Vagina (tissue), 2 donors: ENCODE data around the gene MERTK. TPM values are rescaled to one million over a fixed set of nuclear protein-coding genes. Genes with fewer than 3 reads are reported as not detected.
"Not testable (repeated sequence)": the region's sequence is repeated elsewhere in the genome, so short reads cannot be mapped to it uniquely, and the experiment has no call there.

Experiments used
- DNase-seq, 2 donors: peaks; one replicate each; pipeline ENCODE4 v3.0.0-alpha.2; 2017; ENCODE audit errors: extremely low spot score in 2 of 2
- H3K27ac ChIP-seq: fragments of 200-600 bp; sonication (generic); one replicate; pipeline ENCODE4 v1.5.1; 2019
- H3K27me3 ChIP-seq: fragments of 200-600 bp; sonication (generic); one replicate; pipeline ENCODE4 v1.5.1; 2019
- H3K36me3 ChIP-seq, 2 donors: fragments of 200-600 bp; sonication (generic); one replicate each; pipeline ENCODE4 v1.5.1; 2017 to 2019
- H3K4me1 ChIP-seq: fragments of 200-600 bp; sonication (generic); one replicate; pipeline ENCODE4 v1.5.1; 2019
- H3K4me3 ChIP-seq, 2 donors: fragments of 200-600 bp; sonication (generic); 1 replicate in 1 of 2; 2 replicates in 1 of 2; pipeline ENCODE4 v1.5.1; 2016 to 2019
- H3K9me3 ChIP-seq: fragments of 200-600 bp; sonication (generic); one replicate; pipeline ENCODE4 v1.5.1; 2019
- POLR2A ChIP-seq, 2 donors: fragments of 450-650 bp; IDR thresholded peaks; one replicate each; pipeline ENCODE4 v1.6.1; 2017; ENCODE audit warnings: antibody characterized with exemption in 2 of 2, mild to moderate bottlenecking in 2 of 2, moderate library complexity in 2 of 2
- POLR2AphosphoS5 ChIP-seq, 2 donors: sonication (generic); formaldehyde crosslinking; IDR thresholded peaks; one replicate each; pipeline ENCODE4 v1.9.0; 2017; ENCODE audit warnings: antibody characterized with exemption in 2 of 2, mild to moderate bottlenecking in 2 of 2, low read depth in 1 of 2; ENCODE audit not compliant: insufficient read depth in 1 of 2
- intact Hi-C: fragments of 100-400 bp; cut with DNase I; formaldehyde crosslinking; loops from one replicate; pipeline ENCODE4 v1.15.1; 2023
- total RNA-seq: library from RNA; depleted of rRNA; stranded (reverse); fragments of >200 nt; gene quantifications from one replicate; pipeline ENCODE4 v1.2.3, GENCODE V29; 2016
- TF ChIP-seq, protein P1 (sequence below), 3 experiments: fragments of 450-650 bp in 2 of 3; fragments of 200-600 bp in 1 of 3; sonication (generic) in 1 of 3; IDR thresholded peaks; one replicate each; pipeline ENCODE4 v1.5.1; 2017 to 2019; ENCODE audit warnings: antibody characterized with exemption in 3 of 3, mild to moderate bottlenecking in 2 of 3, moderate library complexity in 2 of 3

The MERTK gene
- total RNA-seq, 1 donor from 2014 or later, result 15.7 TPM

DNA sequence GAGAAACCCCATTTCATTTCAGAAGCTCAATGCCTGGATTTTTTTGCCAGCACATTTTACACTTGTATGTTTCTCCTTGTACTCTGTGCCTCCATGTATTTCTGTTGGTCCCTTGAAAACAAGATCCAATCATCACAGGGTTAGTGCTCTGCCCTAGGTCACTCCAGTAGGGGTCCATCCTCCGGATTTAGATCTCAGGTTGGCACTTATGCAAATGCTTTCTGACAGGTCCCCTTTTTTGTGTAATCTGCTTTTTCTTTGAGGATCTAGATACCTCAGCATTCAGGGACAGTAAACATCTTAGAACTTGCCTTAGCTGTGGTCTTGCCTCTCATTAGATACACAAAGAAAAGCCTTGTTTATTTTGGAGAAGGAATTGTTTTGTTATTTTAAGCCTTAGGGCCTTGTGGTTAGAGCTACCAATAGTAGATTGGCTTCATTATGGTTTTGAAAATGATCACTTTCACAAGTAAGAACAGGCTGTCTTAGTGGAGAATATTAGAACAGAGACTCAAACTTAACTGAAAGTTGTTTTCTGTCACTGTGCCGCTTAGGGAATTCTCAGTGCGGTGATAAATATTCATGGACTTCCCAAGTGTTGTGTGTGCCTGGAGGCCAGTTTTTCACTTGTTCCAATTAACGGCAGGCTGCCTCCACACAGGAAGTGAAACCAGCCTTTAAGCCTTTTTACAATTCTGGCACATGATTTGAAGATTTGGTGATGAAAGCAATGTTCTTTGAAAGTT lies 7.8 kb downstream of the MERTK start:
- peaks cover 11% of the 10 kb centered on the region for H3K4me1 ChIP-seq

DNA sequence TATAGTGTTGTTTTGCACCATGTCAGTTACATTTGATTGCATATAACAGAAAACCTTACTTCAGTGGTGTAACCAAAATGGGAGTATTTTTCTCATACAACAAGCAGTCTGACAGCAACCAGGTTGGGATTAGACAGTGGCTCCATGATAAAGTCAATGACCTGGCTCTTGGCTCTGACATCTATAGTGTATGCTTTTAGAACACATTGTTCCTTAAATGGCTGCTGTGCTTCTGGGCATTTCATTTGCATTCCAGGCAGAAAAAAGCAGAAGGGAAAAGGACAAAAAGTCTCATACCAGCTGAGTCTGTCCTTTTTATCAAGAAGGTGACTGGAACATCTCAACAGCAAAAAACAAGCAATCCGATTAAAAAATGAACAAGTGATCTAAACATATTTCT lies 10.2 kb downstream of the MERTK start:
- peaks cover 11% of the 10 kb centered on the region for H3K4me1 ChIP-seq
- TF ChIP-seq, protein P1, sequence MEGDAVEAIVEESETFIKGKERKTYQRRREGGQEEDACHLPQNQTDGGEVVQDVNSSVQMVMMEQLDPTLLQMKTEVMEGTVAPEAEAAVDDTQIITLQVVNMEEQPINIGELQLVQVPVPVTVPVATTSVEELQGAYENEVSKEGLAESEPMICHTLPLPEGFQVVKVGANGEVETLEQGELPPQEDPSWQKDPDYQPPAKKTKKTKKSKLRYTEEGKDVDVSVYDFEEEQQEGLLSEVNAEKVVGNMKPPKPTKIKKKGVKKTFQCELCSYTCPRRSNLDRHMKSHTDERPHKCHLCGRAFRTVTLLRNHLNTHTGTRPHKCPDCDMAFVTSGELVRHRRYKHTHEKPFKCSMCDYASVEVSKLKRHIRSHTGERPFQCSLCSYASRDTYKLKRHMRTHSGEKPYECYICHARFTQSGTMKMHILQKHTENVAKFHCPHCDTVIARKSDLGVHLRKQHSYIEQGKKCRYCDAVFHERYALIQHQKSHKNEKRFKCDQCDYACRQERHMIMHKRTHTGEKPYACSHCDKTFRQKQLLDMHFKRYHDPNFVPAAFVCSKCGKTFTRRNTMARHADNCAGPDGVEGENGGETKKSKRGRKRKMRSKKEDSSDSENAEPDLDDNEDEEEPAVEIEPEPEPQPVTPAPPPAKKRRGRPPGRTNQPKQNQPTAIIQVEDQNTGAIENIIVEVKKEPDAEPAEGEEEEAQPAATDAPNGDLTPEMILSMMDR (IDR thresholded peaks at IDR 0.05), result no peak
- no peak for TF ChIP-seq POLR2A (IDR thresholded peaks at IDR 0.05)
- no peak for TF ChIP-seq POLR2AphosphoS5 (IDR thresholded peaks at IDR 0.05; ENCODE audit: insufficient read depth in 1 of 2, low read depth in 1 of 2)

More for the DNA sequence above, 7.8 kb downstream of the MERTK start:
- Histone ChIP-seq H3K27ac (peak overlapping the region; percentile 58), H3K36me3 (no peaks in the 10 kb centered on the region), H3K27me3 (no peaks in the 10 kb centered on the region), H3K9me3 (no peaks in the 10 kb centered on the region), H3K4me3 (no peak overlapping the region)
- DNase-seq, result no peak
- intact Hi-C loops, result no loop called here
- peak in 1 of 2 donors; percentile 43 for TF ChIP-seq POLR2AphosphoS5 (IDR thresholded peaks at IDR 0.05; ENCODE audit: insufficient read depth in 1 of 2, low read depth in 1 of 2)
- TF ChIP-seq, protein P1 (IDR thresholded peaks at IDR 0.05), result no peak
- no peak for TF ChIP-seq POLR2A (IDR thresholded peaks at IDR 0.05)

GRCh38 chr2:111909079-111909478 lies 10.7 kb downstream of the MERTK start:
- Histone ChIP-seq H3K27ac (no peak overlapping the region), H3K36me3 (no peaks in the 10 kb centered on the region), H3K27me3 (no peaks in the 10 kb centered on the region), H3K4me1 (peaks cover 11% of the 10 kb centered on the region), H3K4me3 (no peak overlapping the region), H3K9me3 (no peaks in the 10 kb centered on the region)
- no peak for DNase-seq
- intact Hi-C loops, result no loop called here
- TF ChIP-seq POLR2AphosphoS5 (IDR thresholded peaks at IDR 0.05; ENCODE audit: insufficient read depth in 1 of 2, low read depth in 1 of 2) (no peak), POLR2A (IDR thresholded peaks at IDR 0.05) (no peak)
- TF ChIP-seq, protein P1 (IDR thresholded peaks at IDR 0.05), result no peak

More for the DNA sequence above, 10.2 kb downstream of the MERTK start:
- no peaks in the 10 kb centered on the region for H3K36me3 ChIP-seq
- H3K9me3 ChIP-seq, result no peaks in the 10 kb centered on the region
- no peak overlapping the region for H3K4me3 ChIP-seq
- DNase-seq, result no peak
- intact Hi-C loops, result no loop called here
- no peak overlapping the region for H3K27ac ChIP-seq
- no peaks in the 10 kb centered on the region for H3K27me3 ChIP-seq

- H3K27ac ChIP-seq, intact Hi-C loops: not testable (repeated sequence)
Observed at GRCh38 chr2:111909997-111910396, 11.6 kb downstream of the MERTK start.

GRCh38 chr2:111910609-111911277 lies 12.3 kb downstream of the MERTK start:
- H3K4me1 ChIP-seq, result peaks cover 6% of the 10 kb centered on the region
- no peaks in the 10 kb centered on the region for H3K27me3 ChIP-seq
- intact Hi-C loops, result no loop called here
- H3K36me3 ChIP-seq, result no peaks in the 10 kb centered on the region
- TF ChIP-seq, protein P1 (IDR thresholded peaks at IDR 0.05), result no peak
- TF ChIP-seq POLR2A (IDR thresholded peaks at IDR 0.05), result no peak
- no peak for TF ChIP-seq POLR2AphosphoS5 (IDR thresholded peaks at IDR 0.05; ENCODE audit: insufficient read depth in 1 of 2, low read depth in 1 of 2)
- H3K4me3 ChIP-seq, result no peak overlapping the region
- H3K27ac ChIP-seq, result no peak overlapping the region
- DNase-seq, result no peak
- no peaks in the 10 kb centered on the region for H3K9me3 ChIP-seq

More at GRCh38 chr2:111909997-111910396, 11.6 kb downstream of the MERTK start:
- H3K4me3 ChIP-seq, DNase-seq, H3K27me3 ChIP-seq, H3K9me3 ChIP-seq, H3K36me3 ChIP-seq: not testable (repeated sequence)
- H3K4me1 ChIP-seq, result peaks cover 11% of the 10 kb centered on the region

DNA sequence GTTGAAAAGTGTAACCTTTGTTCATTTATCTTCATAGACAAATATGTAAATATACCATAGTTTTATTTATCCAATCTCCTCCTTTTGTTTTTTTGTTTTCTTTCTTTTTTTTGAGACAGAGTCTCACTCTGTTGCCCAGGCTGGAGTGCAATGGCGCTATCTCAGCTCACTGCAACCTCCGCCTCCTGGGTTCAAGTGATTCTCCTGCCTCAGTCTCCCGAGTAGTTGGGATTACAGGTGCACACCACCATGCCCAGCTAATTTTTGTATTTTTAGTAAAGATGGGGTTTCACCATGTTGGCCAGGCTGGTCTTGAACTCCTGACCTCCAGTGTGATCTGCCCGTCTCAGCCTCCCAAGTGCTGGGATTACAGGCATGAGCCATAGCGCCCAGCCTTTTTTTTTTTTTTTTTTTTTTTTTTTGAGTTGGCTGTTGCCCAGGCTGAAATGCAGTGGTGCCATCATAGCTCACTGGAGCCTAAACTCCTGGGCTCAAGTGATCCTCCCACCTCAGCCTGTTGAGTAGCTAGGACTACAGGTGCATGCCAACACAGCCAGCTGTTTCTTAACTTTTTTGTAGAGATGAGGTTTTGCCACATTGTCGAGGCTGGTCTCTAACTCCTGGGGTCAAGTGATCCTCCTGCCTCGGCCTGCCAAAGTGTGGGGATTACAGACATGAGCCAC lies 13.0 kb downstream of the MERTK start:
- H3K27me3 ChIP-seq, DNase-seq, intact Hi-C loops, H3K4me3 ChIP-seq, H3K9me3 ChIP-seq, H3K27ac ChIP-seq, H3K36me3 ChIP-seq, H3K4me1 ChIP-seq: not testable (repeated sequence)
